ENCODE results near the gene RPS6KA4.

Gene RPS6KA4

DNA sequence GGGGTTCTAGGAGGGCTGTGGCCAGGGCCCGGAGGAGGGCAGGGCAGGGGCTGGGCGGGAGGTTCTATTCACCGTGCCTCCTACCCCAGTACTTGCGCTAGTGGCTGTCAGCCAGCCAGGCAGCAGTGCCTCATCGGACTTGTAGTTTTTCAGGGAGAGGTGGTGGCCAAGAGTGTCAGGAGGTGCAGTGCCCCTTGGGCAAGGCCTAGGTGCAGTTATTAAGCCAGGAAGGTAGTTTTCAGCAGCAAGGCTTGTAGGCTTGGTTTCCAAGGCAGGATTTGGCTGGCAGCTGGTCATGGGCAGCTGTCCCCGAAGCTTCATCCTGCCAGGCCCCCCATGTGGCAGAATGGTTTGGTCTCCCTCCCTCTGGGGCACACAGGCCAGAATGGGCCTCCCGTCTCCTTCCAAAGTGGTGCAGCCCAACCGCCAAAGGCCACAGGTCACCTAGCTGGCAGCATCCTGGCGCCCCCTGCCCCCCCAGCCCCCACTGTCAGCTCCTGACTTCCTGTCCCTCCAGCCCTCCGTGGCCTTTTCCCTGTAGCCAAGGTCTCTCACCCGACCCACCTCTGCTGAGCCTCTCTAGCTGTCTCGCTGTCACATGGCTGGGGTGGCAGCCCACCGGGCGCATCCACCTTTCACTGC lies 10.5 kb upstream of the RPS6KA4 start:
- DNase-seq, result no peak
- no peak for ATAC-seq (ENCODE audit: insufficient read depth, low read depth)
- Histone ChIP-seq H3K9ac (ENCODE audit: low read depth, low read length) (no peak overlapping the region), H3K4me2 (ENCODE audit: insufficient read depth, low read length) (no peak overlapping the region), H2AFZ (ENCODE audit: low read depth, low read length) (no peak overlapping the region), H3K4me3 (ENCODE audit: low read depth in 1 of 2, low read length in 2 of 2) (no peak overlapping the region), H3K79me2 (ENCODE audit: insufficient read depth, low read length) (no peaks in the 10 kb centered on the region), H3K4me1 (ENCODE audit: insufficient read depth, low read length) (no peaks in the 10 kb centered on the region), H4K20me1 (ENCODE audit: insufficient read depth, low read length) (no peaks in the 10 kb centered on the region), H3K27me3 (ENCODE audit: insufficient read depth, low read length, poor library complexity) (no peaks in the 10 kb centered on the region), H3K36me3 (ENCODE audit: insufficient read depth, low read length) (no peaks in the 10 kb centered on the region), H3K27ac (ENCODE audit: low read length) (no peak overlapping the region), H3K9me3 (ENCODE audit: insufficient read depth, low read length, severe bottlenecking) (no peaks in the 10 kb centered on the region)
- no peak for TF ChIP-seq EZH2 (IDR thresholded peaks at IDR 0.05; ENCODE audit: borderline replicate concordance, low read depth, low read length, severe bottlenecking)
- TF ChIP-seq, protein P1, sequence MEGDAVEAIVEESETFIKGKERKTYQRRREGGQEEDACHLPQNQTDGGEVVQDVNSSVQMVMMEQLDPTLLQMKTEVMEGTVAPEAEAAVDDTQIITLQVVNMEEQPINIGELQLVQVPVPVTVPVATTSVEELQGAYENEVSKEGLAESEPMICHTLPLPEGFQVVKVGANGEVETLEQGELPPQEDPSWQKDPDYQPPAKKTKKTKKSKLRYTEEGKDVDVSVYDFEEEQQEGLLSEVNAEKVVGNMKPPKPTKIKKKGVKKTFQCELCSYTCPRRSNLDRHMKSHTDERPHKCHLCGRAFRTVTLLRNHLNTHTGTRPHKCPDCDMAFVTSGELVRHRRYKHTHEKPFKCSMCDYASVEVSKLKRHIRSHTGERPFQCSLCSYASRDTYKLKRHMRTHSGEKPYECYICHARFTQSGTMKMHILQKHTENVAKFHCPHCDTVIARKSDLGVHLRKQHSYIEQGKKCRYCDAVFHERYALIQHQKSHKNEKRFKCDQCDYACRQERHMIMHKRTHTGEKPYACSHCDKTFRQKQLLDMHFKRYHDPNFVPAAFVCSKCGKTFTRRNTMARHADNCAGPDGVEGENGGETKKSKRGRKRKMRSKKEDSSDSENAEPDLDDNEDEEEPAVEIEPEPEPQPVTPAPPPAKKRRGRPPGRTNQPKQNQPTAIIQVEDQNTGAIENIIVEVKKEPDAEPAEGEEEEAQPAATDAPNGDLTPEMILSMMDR (IDR thresholded peaks at IDR 0.05; ENCODE audit: borderline replicate concordance, extremely low read depth, low read length, poor library complexity, severe bottlenecking), result no peak

DNA sequence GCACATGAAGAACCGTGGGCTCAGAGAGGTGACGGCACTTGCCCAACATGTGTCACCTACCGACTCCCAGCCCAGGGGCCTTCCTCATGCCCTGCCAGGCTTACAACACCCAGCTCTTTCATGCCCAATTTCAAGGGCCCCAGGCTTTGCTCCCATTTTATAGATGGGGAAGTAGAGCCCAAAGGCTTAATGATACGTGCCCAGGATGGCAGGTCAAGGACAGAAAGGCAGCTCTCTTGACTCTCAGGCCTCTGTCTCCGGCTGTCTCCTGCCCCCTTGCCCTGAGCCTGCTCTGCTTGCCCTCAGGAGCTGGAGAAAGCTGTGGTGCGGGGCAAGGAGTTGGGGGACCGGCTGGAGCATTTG lies 10.0 kb upstream of the RPS6KA4 start:
- H3K27me3 ChIP-seq (ENCODE audit: insufficient read depth, low read length, poor library complexity), result no peaks in the 10 kb centered on the region
- TF ChIP-seq, protein P1 (IDR thresholded peaks at IDR 0.05; ENCODE audit: borderline replicate concordance, extremely low read depth, low read length, poor library complexity, severe bottlenecking), result no peak
- no peak for TF ChIP-seq EZH2 (IDR thresholded peaks at IDR 0.05; ENCODE audit: borderline replicate concordance, low read depth, low read length, severe bottlenecking)

DNA sequence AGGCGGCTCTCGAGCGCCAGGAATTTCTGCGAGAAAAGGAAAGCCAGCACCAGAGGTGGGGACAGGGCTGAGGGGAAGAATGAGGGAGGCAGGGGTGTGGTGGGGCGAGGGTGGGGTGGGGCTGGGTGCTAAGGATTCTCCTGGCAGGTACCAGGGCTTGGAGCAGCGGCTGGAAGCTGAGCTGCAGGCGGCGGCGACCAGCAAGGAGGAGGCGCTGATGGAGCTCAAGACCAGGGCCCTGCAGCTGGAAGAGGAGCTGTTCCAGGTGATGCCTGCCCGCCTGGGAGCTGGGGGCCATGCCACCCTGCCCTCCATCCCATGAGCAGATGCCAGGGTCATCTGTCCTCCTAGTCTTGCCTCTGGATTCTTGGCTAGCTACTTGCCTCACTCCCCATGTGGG lies 9.6 kb upstream of the RPS6KA4 start:
- Histone ChIP-seq H3K4me1 (ENCODE audit: insufficient read depth, low read length) (no peaks in the 10 kb centered on the region), H3K79me2 (ENCODE audit: insufficient read depth, low read length) (no peaks in the 10 kb centered on the region), H3K4me3 (ENCODE audit: low read depth in 1 of 2, low read length in 2 of 2) (no peak overlapping the region), H3K4me2 (ENCODE audit: insufficient read depth, low read length) (no peak overlapping the region), H2AFZ (ENCODE audit: low read depth, low read length) (no peak overlapping the region), H3K9ac (ENCODE audit: low read depth, low read length) (no peak overlapping the region), H3K36me3 (ENCODE audit: insufficient read depth, low read length) (no peaks in the 10 kb centered on the region), H3K27me3 (ENCODE audit: insufficient read depth, low read length, poor library complexity) (no peaks in the 10 kb centered on the region), H4K20me1 (ENCODE audit: insufficient read depth, low read length) (no peaks in the 10 kb centered on the region), H3K27ac (ENCODE audit: low read length) (no peak overlapping the region), H3K9me3 (ENCODE audit: insufficient read depth, low read length, severe bottlenecking) (no peaks in the 10 kb centered on the region)
- no peak for ATAC-seq (ENCODE audit: insufficient read depth, low read depth)
- no peak for DNase-seq
- no peak for TF ChIP-seq EZH2 (IDR thresholded peaks at IDR 0.05; ENCODE audit: borderline replicate concordance, low read depth, low read length, severe bottlenecking)
- TF ChIP-seq, protein P1 (IDR thresholded peaks at IDR 0.05; ENCODE audit: borderline replicate concordance, extremely low read depth, low read length, poor library complexity, severe bottlenecking), result no peak

More for the DNA sequence above, 10.0 kb upstream of the RPS6KA4 start:
- no peaks in the 10 kb centered on the region for H3K9me3 ChIP-seq (ENCODE audit: insufficient read depth, low read length, severe bottlenecking)
- DNase-seq, result no peak
- no peaks in the 10 kb centered on the region for H3K4me1 ChIP-seq (ENCODE audit: insufficient read depth, low read length)
- H3K4me3 ChIP-seq (ENCODE audit: low read depth in 1 of 2, low read length in 2 of 2), result no peak overlapping the region
- no peaks in the 10 kb centered on the region for H4K20me1 ChIP-seq (ENCODE audit: insufficient read depth, low read length)
- no peaks in the 10 kb centered on the region for H3K36me3 ChIP-seq (ENCODE audit: insufficient read depth, low read length)
- H3K79me2 ChIP-seq (ENCODE audit: insufficient read depth, low read length), result no peaks in the 10 kb centered on the region
- no peak for ATAC-seq (ENCODE audit: insufficient read depth, low read depth)
- H3K27ac ChIP-seq (ENCODE audit: low read length), result no peak overlapping the region
- no peak overlapping the region for H3K9ac ChIP-seq (ENCODE audit: low read depth, low read length)
- no peak overlapping the region for H2AFZ ChIP-seq (ENCODE audit: low read depth, low read length)
- H3K4me2 ChIP-seq (ENCODE audit: insufficient read depth, low read length), result no peak overlapping the region
